HG03575 (cell line): Measurements from ENCODE around the gene TBC1D19.

Experiments used
- ATAC-seq: cut with Tn5 transposase; IDR thresholded peaks from one replicate; pipeline ENCODE4 v1.9.1; 2021; ENCODE audit not compliant: unreplicated experiment, insufficient number of reproducible peaks, low FRiP score; ENCODE audit errors: extremely low read depth

Gene TBC1D19

GRCh38 chr4:26762650-26763049, 178.8 kb downstream of the TBC1D19 start:
- ATAC-seq: no peak

DNA sequence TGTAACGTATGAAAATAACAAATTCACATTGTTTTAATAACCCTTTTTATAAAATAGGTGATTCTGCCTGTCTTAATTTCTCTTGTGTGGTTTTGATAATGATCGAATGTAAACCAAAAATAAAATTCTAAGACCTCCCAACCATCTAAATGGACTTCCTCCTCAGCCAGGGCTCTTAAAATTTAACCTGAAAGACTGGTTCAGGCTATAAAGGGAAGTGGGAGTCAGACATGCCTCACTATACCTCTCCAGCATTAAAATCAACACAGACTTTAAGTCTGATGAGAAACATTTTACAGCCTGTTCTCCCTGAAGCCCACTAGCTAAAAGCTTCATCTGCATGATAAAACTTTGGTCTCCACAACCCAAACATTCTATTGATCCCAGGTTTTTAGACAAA, 179.2 kb downstream of the TBC1D19 start:
- ATAC-seq: no peak

DNA sequence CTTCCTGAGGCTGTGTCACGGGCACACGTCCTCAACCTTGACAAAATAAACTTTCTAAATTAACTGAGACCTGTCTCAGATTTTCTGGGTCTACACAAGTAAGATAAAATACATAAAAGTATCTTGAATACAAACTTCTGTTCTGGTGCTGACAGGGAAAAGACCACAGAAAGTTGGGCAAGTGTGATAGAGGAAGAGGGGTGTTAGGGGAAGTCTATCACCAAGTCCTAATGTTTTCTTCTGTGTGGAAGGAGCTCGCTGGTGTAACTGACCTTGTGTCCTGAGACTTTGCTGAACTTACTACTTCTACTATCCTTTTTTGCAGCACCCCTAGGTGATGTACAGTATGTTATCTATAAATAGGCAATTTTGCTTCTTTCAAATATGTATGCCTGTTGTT, 179.8 kb downstream of the TBC1D19 start:
- no peak for ATAC-seq

GRCh38 chr4:26764231-26764630, 180.3 kb downstream of the TBC1D19 start:
- ATAC-seq: no peak

DNA sequence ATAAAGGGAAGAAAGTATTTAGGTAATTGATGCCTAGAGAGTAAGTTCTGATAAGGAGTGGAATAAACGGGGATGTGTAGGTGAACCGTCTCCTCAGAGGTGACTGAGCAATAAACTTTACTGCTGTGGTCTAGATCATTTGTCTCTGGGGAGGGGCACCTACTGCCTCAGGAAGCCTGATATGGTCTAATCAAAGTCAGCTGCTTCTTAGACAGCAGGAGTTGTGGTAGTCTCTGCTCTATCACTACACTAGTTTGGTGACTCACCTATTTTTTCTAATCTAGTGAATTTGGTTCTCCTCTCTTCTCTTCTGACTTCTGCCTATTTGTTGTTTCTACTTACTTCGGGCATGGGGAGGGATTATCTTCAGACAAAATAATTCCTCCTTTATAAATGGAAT, 181.6 kb downstream of the TBC1D19 start:
- ATAC-seq: no peak

DNA sequence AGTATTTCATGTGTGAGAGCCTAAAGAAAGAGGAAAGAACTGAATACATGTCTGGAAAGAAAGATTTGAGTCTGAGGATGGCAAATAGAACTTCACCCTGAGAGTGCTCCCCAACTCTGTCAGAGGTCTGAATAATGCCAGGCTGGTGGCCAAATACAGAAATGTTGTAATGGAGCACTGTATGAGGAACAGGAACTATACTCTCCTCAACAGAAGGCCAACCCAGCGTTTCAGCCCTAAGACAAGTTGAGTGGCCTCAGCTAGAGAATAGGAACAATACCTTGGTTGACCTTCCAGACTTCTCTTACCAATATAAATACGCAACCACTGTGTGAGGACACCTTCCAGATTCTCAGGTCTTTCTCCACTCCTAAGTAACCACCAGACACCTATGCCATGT, 182.3 kb downstream of the TBC1D19 start:
- no peak for ATAC-seq

GRCh38 chr4:26772096-26772873, 188.4 kb downstream of the TBC1D19 start:
- ATAC-seq: no peak

GRCh38 chr4:26779224-26779623, 195.3 kb downstream of the TBC1D19 start:
- ATAC-seq: no peak

GRCh38 chr4:26779674-26780073, 195.8 kb downstream of the TBC1D19 start:
- ATAC-seq: no peak

GRCh38 chr4:26780539-26780938, 196.7 kb downstream of the TBC1D19 start:
- ATAC-seq: peak; percentile 82

- no peak for ATAC-seq
Measured at GRCh38 chr4:26782168-26782829, 198.4 kb downstream of the TBC1D19 start.

GRCh38 chr4:26782830-26783202, 198.9 kb downstream of the TBC1D19 start:
- no peak for ATAC-seq

GRCh38 chr4:26784207-26784865, 200.5 kb downstream of the TBC1D19 start:
- ATAC-seq: no peak

DNA sequence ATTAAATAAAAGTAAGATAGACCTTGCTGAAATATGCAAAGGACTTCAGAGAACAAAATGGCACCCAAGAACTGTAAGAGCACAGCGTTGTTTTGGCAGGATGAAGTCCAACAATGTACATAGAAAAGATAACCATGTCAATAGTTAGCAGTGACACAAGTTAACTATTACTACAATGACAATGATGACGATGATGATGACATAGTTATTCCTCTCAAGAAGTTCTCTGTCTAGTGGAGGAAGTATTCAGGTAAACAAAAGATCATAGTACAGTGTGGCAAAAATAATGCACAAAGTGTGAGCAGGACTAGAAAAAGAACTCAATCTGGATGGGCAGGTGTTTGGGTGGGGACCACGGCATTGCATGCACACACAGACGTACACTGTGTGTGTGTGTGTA, 201.4 kb downstream of the TBC1D19 start:
- ATAC-seq: no peak

- no peak for ATAC-seq
Measured at GRCh38 chr4:26785810-26786209, 201.9 kb downstream of the TBC1D19 start.

DNA sequence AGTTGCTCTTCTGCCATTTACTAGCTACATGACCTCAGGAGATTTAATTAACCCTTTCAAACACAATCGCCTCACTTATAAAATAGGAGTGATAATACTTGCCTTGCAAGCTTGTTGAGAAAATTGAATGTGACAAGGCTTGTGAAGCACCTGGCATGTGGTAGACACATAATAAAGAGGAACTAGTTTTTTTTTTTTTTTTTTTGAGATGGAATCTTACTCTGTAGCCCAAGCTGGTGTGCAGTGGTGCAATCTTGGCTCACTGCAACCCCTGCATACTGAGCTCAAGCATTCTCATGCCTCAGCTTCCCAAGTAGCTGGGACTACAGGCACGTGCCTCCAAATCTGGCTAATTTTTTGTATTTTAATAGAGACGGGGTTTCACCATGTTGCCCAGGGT, 203.0 kb downstream of the TBC1D19 start:
- no peak for ATAC-seq

GRCh38 chr4:26787461-26788340, 203.8 kb downstream of the TBC1D19 start:
- ATAC-seq: no peak

DNA sequence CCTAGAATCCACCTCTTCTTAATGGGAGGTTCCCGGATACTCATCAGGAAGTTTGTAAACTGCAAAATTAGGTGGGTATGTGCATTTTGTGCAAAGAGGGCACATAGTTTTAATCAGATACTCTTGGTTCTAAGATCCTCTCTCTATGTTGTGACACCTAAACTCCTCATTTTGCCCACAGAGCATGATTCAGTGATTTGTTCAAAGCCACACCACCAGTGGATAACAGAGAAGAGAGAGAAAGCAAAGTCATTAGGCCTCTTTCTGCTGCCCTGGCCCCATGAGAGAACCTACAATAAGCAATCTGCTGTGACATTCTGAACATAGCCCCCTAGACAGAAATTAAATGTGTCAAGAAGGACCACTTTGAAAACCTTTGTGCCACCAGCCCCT, 204.5 kb downstream of the TBC1D19 start:
- ATAC-seq: no peak

DNA sequence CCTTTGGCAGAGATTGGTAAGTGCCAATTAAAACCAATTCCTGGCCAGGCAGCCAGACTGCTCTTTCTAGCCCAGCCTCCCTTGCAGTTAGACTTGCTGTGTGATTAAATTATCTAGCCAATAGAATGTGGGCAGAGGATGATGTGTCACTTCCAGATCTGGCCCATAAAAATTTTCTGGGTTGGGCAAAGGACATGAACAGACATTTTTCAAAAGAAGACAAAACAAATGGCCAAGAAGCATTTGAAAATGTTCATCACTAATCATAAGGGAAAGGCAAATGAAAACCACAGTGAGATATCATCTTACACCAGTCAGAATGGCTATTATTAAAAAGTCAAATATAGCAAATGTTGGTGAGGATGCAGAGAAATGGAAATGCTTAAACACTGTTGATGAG, 205.3 kb downstream of the TBC1D19 start:
- no peak for ATAC-seq
